Measurements from ENCODE around the gene PDZD4.

Gene PDZD4

DNA sequence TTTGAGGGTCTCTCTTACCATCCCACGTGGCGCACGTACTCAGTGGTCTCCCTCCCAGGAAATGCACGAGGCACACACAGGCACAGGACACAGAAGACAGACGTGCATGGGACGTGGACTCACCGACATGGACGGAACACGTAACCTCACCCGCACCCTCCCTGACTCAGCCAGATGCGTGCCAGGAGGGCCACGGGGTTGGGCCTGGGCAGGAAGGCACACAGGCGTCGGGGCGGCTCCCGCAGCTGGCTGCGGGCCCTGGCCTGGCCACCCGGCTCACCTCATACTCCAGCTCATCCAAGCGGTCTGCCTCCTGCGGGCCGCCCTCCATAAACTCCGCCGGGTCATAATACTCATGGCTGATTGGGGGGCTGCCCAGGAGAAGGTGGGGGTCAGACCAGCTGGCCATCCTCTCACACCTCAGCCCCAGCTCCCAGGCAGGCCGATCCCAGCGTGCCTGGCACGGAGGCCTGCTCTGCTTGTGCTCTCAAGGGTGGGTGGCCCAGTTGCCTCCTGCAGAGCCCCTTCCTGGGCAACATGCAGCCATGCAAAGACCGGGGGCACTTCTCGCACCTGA, 23.3 kb downstream of the PDZD4 start:
- DNase-seq, result no peak

DNA sequence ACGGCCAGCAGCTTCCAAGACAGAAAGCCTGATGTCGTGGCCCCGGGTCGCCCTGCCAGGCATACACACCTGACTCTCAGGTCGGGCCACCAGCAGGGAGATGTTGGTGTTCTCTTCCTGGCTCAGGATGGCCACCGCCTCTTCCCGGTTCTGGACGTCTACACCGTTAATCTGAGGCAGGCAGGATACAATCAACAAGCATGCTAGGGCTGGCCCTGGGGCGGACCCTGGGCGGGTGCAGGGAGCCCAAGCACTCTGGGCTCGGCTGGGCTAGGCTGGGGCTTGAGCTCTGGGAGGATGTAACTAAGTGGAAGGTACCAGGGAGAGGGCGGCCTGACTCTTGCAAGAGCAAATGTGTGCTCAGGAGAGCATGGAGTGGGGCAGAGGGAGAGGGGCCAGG, 24.9 kb downstream of the PDZD4 start:
- DNase-seq, result no peak

GRCh38 chrX:153804621-153805020, 25.7 kb downstream of the PDZD4 start:
- DNase-seq, result no peak

DNA sequence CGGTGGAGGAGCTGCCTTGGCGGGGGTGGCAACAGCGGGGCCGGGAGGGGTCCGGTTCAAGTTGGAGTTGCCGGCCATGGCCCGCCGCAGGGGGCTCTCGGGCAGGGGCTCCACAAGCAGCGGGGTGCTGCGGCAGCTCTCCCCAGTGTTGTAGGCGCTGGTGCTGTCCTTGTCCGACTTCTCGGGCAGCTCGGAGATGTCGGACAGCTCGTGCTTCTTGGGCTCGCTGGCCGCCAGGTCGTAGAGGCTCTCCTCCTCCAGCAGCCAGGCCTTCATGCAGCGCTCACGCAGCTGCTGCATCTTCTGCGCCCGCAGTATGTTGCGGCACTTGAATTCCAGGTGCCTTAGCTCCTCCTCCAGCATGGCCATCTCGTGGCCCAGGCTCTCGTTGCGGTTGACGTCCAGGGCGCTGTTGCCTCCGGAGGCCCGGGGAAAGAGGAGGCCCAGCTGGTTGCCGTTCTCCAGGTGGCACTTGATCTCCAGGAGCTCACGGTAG, 26.2 kb downstream of the PDZD4 start:
- no peak for DNase-seq

DNA sequence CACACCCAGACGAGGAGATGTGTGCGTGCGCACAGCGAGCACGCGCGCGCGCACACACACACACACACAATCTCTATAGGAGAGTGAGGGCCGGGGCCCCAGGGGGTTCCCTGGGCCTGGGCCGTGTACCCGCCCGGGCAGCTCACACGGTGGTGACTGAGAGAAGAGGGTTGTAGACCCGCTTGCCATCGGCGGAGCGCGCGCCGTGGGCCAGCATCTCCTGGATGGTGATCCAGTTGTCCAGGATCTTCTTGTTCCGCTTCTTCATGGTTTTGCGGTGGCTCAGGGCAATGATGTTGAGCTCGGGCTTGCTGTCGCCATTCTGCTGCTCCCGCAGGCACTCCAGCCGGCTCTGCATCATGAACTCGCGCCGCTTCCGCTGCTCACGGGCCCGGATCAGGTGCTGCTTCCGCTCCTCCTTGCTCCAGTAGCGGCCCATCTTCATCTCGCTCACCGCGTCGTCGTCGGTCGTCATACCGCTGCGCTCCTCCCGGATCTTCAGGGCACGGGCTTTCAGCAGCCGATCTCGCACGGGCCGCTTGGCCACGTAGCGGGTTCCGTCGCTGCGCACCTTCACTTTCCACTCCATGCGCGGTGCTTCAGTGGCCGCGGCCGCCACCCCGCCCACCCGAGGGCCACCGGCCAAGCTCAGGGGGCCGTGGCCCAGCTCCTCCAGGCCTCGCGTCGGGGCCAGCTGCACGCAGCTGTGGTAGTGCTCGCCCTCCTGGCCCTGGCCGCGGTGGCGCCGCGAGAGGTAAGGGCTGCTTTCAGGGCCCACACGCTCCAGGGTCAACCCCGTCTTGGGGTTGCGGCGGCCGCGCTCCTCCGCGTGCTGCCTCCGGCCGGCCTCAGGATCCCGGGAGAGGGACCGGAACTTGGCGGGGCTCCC, 26.9 kb downstream of the PDZD4 start:
- no peak for DNase-seq

DNA sequence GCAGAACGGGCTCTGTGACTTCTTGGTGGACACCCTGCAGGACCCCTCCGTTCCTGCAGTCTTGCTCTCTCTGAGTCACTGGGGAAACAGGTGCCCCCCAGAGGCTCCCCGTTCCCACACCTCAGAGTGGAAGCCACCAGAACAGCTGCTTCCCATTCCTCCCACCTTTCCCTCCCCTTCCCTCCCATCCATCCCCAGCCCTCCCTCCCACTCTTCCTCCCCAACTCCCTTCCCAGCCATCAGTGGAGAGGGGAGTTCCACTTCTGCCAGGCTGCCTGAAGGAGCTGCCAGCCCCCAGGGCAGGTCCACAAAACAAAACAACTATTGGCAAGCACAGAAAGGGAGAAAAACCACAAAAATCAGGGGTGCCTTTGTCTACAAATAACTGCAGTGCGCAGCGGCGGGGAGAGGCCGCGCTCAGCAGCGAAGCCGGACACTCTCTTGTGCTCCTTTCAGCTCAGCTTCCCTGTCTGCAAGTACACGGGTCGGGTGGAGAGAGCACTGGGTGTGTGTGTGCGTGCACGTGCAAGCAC, 27.8 kb downstream of the PDZD4 start:
- no peak for DNase-seq

DNA sequence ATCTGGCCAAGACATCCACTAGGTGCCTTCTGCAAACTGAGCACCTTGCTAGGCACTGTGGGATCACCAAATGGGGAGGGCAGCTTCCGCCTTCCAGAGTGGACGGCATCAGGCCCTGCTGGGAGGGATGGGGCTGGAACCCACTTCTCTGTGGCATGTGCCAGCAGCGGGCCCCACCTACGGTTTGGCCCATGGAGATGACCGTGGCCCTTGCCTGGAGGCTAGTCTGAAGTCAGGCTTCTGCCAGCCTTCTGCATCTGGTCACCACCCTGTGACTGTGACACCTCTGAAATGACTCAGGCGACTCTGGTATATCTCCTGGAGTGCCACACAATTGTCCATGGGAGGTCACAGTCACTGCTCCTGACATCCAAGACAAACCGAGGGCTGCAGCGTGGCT, 28.7 kb downstream of the PDZD4 start:
- no peak for DNase-seq

GRCh38 chrX:153800746-153801145, 29.6 kb downstream of the PDZD4 start:
- DNase-seq, result no peak

DNA sequence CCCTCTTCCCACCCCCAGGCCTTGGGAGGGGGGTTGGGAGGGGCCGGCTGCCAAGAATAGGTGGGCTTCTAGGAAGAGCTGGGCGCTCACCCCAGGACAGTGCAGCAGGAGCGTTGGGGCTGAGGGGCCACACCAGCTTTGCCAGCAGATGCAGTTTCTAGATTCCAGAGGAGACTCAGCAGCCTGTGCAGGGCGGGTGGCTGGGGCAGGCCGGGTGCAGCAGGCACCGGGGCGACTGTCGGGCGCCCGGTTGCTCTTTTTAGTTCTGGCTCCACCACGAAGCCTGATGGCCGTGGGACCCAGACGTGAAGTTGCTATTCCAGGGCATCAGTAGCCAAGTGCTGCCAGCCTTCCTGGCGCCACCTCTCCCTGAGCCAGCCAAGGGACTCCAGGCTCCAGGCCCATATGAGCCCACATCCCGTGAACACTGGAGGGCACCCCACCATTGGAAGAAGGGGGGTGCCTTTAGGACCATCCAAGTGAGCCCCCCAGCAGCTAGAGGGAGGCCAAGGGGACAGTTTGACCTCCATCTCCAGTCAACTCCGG, 30.1 kb downstream of the PDZD4 start:
- no peak for DNase-seq

DNA sequence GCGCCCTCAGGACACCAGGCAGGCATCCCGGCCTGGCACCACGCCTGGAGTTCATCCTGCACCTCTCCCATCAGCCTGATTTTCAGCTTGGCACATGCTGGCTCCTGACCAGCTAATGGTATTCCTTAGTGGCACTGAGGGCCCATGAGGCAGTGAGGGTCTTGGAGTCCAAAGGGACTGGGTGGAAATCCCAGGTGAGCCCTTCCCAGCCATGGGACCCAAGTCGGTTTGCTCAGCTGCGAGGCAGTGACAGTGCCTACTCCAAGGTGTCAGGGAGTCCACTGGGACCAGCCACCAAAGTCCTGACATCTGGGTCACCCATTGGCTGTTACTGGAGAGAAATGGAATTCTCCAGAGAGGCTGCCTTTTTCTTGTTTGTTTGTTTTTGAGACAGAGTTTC, 31.0 kb downstream of the PDZD4 start:
- no peak for DNase-seq

GRCh38 chrX:153797415-153798015, 32.8 kb downstream of the PDZD4 start:
- DNase-seq, result no peak

DNA sequence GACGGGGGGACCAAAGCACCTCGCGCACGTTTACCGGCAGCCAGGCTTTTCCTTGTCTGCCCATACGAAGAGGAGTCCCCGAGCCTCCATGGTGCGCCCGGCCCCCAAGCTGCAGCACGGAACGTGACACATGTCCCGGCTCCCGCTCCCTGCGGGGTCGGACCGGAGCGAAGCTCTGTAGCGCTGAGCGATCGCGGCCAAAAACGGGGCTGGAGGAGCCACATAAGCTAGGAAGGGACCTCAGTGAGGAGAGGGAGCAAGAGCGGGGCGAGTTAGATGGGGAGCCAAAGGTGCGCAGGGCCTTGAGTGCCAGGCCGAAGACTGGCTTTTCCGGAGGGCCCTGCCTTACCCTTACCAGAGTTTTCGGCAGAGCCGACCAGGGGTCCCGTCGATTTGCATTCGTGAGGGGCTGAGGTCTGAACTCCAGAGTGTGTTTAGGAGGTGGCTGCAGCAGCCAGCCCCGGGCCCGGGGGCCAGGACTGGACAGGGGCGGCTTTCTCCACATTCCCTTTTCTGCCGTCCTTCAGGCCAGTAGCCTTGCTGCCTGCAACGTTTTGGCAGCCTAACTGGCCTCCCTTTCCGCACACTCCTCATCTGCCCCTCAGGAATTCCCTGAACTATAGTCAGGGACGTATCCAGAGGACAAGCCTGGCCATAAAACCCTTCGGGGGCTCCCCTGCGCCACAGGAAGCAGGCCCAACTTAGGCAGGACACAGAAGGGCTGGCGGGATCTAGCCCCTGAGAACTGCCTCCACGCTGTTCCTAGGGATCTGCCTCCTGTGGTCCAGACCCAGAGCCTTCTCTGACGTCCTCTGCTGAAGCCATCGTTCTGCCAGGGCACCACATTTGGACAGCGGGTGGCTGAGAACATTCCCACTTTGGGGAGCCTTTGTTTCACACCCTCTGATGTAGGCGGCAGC, 35.2 kb downstream of the PDZD4 start:
- no peak for DNase-seq

DNA sequence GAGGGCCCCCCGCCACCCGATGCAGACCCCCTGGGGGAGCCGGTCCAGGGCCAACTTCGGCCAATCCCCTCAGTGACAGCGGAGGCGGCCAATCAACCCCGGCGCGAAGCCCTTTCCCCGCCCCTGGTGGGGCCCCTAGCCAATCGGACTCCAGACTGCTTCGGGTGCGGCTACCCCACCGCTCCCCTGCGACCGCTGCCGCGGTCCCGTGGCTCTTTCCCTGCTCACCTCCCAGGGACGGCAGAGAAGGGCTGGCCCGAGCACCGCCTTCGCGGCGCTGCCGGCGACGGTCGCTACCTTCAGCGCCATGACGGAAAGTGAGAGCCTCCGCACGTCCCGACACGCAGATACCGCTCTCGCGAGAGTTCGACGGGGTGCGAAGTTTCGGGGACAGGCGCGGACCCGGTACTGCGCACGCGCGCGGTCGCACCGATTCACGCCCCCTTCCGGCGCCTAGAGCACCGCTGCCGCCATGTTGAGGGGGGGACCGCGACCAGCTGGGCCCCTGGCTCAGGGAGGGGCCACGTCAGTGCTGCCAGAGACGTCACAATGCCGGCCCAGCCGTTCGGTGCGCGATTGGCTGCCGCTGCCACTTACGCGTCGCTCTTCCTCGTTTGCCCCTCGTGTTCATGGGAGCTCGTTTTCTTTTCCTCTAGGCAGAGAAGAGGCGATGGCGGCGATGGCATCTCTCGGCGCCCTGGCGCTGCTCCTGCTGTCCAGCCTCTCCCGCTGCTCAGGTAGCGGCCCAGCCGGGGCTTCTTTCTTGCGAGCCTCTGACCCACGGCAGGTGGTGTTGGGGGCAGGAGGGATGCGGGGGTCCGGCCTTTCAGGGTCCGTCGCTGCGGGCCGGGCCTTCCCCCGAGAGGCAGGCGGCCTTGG, 36.1 kb downstream of the PDZD4 start, which contains the start of the genes IDH3G and SSR4:
Gene IDH3G (minus strand): TSS at position 358 of the 879 bp plus-strand sequence. CDS start 49 bp downstream, at position 309.
Gene SSR4 (plus strand): TSS at position 651 of the 879 bp plus-strand sequence. CDS start 20 bp downstream, at position 671.
- DNase-seq, result peak; percentile 91

- peak; percentile 3 for DNase-seq
These were observed 37.1 kb downstream of the PDZD4 start for GRCh38 chrX:153793291-153793690.

- no peak for DNase-seq
These were observed 38.0 kb downstream of the PDZD4 start for GRCh38 chrX:153792368-153792767.

DNA sequence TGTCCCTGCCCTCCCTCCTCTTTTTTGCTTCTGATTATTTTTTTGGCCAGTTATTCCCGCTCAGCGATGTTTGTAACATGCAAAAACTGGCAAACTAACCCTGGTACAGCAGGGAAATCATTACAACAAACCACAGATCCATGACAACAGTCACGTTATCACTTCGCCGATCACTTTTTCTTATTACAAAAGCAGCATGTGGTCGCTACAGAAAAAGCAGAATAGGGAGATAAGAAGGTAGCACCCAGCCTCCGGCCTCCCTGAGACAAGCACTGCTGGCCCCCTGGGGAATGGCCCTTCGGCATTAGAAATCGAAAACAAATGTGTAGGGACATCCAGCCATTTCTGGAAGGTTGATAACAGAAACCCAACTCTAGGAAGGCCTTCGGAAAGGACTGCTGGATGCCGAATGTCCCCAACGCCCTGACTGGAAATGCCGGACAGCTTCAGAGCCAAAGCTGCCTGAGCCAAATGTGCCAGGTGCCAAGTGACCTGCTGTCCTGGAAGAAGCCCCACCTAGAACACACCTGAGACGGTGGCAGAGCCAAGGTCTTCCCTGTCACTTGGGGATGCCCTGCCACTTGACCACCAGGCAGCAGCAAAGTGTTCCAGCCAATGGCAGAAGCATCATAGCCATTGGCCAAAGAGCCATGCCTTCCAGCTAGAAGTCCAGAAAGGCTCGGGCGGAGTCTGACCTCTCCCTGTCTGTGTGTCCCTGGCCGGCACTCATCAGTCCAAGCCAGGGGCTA, 39.1 kb downstream of the PDZD4 start:
- no peak for DNase-seq

GRCh38 chrX:153789654-153790053, 40.7 kb downstream of the PDZD4 start:
- DNase-seq, result no peak

DNA sequence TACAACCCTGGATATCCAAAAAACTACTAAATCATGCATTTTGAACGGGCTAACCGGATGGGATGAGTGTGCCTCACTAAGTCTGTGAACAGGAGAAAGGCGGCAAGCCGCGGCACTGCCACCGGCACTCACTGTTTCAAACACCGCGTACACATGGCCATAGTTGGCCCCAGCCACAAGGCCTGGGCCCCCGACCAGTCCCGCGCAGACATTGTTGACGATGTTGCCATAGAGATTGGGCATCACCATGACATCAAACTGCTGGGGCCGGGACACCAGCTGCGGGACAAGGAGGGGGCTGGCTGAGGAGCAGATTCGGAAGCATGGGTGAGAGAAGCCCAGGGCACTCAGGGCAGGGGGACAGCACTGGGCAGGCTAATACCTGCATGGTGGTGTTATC, 43.7 kb downstream of the PDZD4 start:
- DNase-seq, result no peak

DNA sequence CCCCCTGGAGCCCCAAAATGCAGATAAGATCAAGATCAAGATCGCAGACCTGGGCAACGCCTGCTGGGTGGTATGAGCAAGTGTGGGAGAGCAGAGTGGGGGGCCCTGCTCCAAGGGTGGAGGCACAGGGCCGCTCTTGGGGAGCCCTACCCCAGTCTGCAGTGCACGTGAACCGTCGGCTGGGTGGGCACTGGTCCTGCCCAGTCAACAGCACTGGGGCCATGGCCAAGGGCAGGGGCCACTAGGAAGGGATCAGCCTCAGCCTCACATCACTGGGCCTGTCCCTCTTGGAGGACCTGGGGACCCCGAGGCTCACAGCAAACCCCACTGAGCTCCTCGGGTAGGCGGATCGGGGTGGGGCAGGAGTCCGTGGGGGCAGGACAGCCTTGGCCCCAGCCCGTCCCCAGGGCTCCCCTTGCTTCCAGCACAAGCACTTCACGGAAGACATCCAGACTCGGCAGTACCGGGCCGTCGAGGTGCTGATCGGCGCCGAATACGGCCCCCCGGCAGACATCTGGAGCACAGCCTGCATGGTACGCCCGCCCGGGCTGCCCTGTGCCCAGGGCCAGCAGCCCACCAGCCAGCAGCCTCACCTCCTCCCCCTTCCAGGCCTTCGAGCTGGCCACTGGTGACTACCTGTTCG, 45.9 kb downstream of the PDZD4 start:
- no peak for DNase-seq
